H1 (cell line): ENCODE results near the gene ABI1.
"Not testable (repeated sequence)": the region's sequence is repeated elsewhere in the genome, so short reads cannot be mapped to it uniquely, and the experiment has no call there.

Experiments
- ATF3 ChIP-seq: IDR thresholded peaks from 2 replicates; pipeline ENCODE4 v1.6.1; 2011; ENCODE audit warnings: low read depth, mild to moderate bottlenecking, low read length; ENCODE audit not compliant: insufficient read depth
- BACH1 ChIP-seq: IDR thresholded peaks from 2 replicates; pipeline ENCODE4 v1.6.1; 2012; ENCODE audit warnings: low read length, improper control_type of control experiment
- CTCF ChIP-seq, 3 experiments: IDR thresholded peaks; 1 replicate in 2 of 3; 2 replicates in 1 of 3; pipeline versions ENCODE4 v1.5.1 to v1.6.1; 2011; ENCODE audit warnings: low read length in 3 of 3, mild to moderate bottlenecking in 3 of 3, inconsistent platforms in 2 of 3, low read depth in 1 of 3, moderate library complexity in 1 of 3; ENCODE audit not compliant: insufficient read depth in 1 of 3; ENCODE audit errors: control extremely low read depth in 1 of 3
- E2F6 ChIP-seq: IDR thresholded peaks from 2 replicates; pipeline ENCODE4 v1.6.1; 2012; ENCODE audit warnings: inconsistent platforms
- EZH2 ChIP-seq: fragments of 200-600 bp; sonication (generic); IDR thresholded peaks from 2 replicates; pipeline ENCODE4 v1.7.1; 2012; ENCODE audit warnings: low read depth, mild to moderate bottlenecking, moderate library complexity, low read length, inconsistent platforms; ENCODE audit not compliant: severe bottlenecking
- JUN ChIP-seq: IDR thresholded peaks from 2 replicates; pipeline ENCODE4 v1.6.1; 2011; ENCODE audit warnings: low read depth, mild to moderate bottlenecking, improper control_type of control experiment, low read length
- JUND ChIP-seq: IDR thresholded peaks from 2 replicates; pipeline ENCODE4 v1.6.1; 2011; ENCODE audit warnings: mild to moderate bottlenecking, improper control_type of control experiment, low read length
- POLR2A ChIP-seq, 2 experiments: IDR thresholded peaks; 1 replicate in 1 of 2; 2 replicates in 1 of 2; pipeline ENCODE4 v1.6.1; 2011; ENCODE audit warnings: low read depth in 2 of 2, low read length in 2 of 2, mild to moderate bottlenecking in 2 of 2; ENCODE audit errors: control extremely low read depth in 1 of 2
- POLR2AphosphoS5 ChIP-seq: IDR thresholded peaks from 2 replicates; pipeline ENCODE4 v1.6.1; 2011; ENCODE audit warnings: low read depth, low read length
- SP1 ChIP-seq: IDR thresholded peaks from 2 replicates; pipeline ENCODE4 v1.6.1; 2011; ENCODE audit warnings: low read depth, low read length
- SUZ12 ChIP-seq: fragments of 200-600 bp; sonication (generic); IDR thresholded peaks from 2 replicates; pipeline ENCODE4 v1.6.1; 2012; ENCODE audit warnings: mild to moderate bottlenecking, inconsistent platforms, low read length, moderate library complexity, mixed read lengths
- YY1 ChIP-seq: IDR thresholded peaks from 2 replicates; pipeline ENCODE4 v1.6.1; 2011; ENCODE audit warnings: low read depth, mild to moderate bottlenecking, low read length

GRCh38 chr10:26892306-26892923, 31.7 kb upstream of the ABI1 start:
- not testable (repeated sequence) for TF ChIP-seq ATF3; EZH2; BACH1; SP1; JUN; E2F6; JUND; POLR2A (IDR thresholded peaks at IDR 0.05; ENCODE audit: control extremely low read depth in 1 of 2, low read depth in 2 of 2, low read length in 2 of 2); YY1; POLR2AphosphoS5; SUZ12; CTCF (IDR thresholded peaks at IDR 0.05; ENCODE audit: control extremely low read depth in 1 of 3, insufficient read depth in 1 of 3, low read depth in 1 of 3, low read length in 3 of 3)
